Loucy (cell line): Measurements from ENCODE around the gene CEP72.

ENCODE experiments used
- H2AFZ ChIP-seq: fragments of 200-600 bp; sonication (generic); 2 replicates; pipeline ENCODE4 v1.6.0; 2016; ENCODE audit warnings: antibody characterized with exemption, mild to moderate bottlenecking, low read length, moderate library complexity
- H3F3A ChIP-seq: fragments of 200-600 bp; 2 replicates; pipeline ENCODE4 v1.6.0; 2016; ENCODE audit warnings: antibody characterized with exemption, low read depth, mild to moderate bottlenecking
- H3K27me3 ChIP-seq: fragments of 200-600 bp; sonication (generic); 2 replicates; pipeline ENCODE4 v1.6.1; 2014; ENCODE audit warnings: low read length, mild to moderate bottlenecking; ENCODE audit not compliant: insufficient read depth, poor library complexity, severe bottlenecking
- H3K36me3 ChIP-seq: fragments of 200-600 bp; sonication (generic); 2 replicates; pipeline ENCODE4 v1.6.1; 2016; ENCODE audit warnings: low read length; ENCODE audit not compliant: insufficient read depth
- H3K4me1 ChIP-seq: fragments of 200-600 bp; sonication (generic); 2 replicates; pipeline ENCODE4 v1.5.1; 2014; ENCODE audit warnings: low read length, mild to moderate bottlenecking; ENCODE audit not compliant: insufficient read depth, poor library complexity, severe bottlenecking
- H3K4me2 ChIP-seq: fragments of 200-600 bp; sonication (generic); 2 replicates; pipeline ENCODE4 v1.6.0; 2014; ENCODE audit warnings: antibody characterized with exemption, low read length, low read depth, mild to moderate bottlenecking; ENCODE audit not compliant: poor library complexity, severe bottlenecking
- H3K4me3 ChIP-seq: fragments of 200-600 bp; sonication (generic); 2 replicates; pipeline ENCODE4 v1.5.1; 2014; ENCODE audit warnings: low read length, mild to moderate bottlenecking, mixed read lengths; ENCODE audit not compliant: poor library complexity, severe bottlenecking
- H3K79me2 ChIP-seq: fragments of 200-600 bp; sonication (generic); 2 replicates; pipeline ENCODE4 v1.6.1; 2014; ENCODE audit warnings: low read length; ENCODE audit not compliant: insufficient read depth
- H3K9ac ChIP-seq: fragments of 200-600 bp; sonication (generic); 2 replicates; pipeline ENCODE4 v1.6.0; 2014; ENCODE audit warnings: mild to moderate bottlenecking, low read depth, low read length, moderate library complexity; ENCODE audit not compliant: poor library complexity, severe bottlenecking
- H3K9me2 ChIP-seq: fragments of 200-600 bp; sonication (generic); replicated peaks from 2 replicates; pipeline ENCODE4 v1.6.1; 2016; ENCODE audit warnings: low read depth, low read length, mixed read lengths
- H3K9me3 ChIP-seq: fragments of 200-600 bp; sonication (generic); 2 replicates; pipeline ENCODE4 v1.6.1; 2014; ENCODE audit warnings: mild to moderate bottlenecking, antibody characterized with exemption, low read length, low read depth; ENCODE audit not compliant: insufficient read depth
- H4K20me1 ChIP-seq: fragments of 200-600 bp; sonication (generic); 2 replicates; pipeline ENCODE4 v1.6.0; 2014; ENCODE audit warnings: antibody characterized with exemption, low read length, mild to moderate bottlenecking; ENCODE audit not compliant: insufficient read depth, poor library complexity, severe bottlenecking
- CTCF ChIP-seq: fragments of 200-600 bp; sonication (generic); conservative IDR thresholded peaks from 2 replicates; pipeline ENCODE4 v1.5.1; 2014; ENCODE audit warnings: mild to moderate bottlenecking, antibody characterized with exemption, low read length
- EZH2phosphoT487 ChIP-seq: fragments of 200-600 bp; IDR thresholded peaks from 2 replicates; pipeline ENCODE4 v1.6.1; 2018; ENCODE audit warnings: antibody characterized with exemption, mild to moderate bottlenecking, moderate library complexity, borderline replicate concordance

The CEP72 gene

GRCh38 chr5:664994-665360 lies 52.8 kb downstream of the CEP72 start:
- no peaks in the 10 kb centered on the region for H3K9me2 ChIP-seq
- H3K9me3 ChIP-seq = no peaks in the 10 kb centered on the region
- TF ChIP-seq CTCF (no peak), EZH2phosphoT487 (no peak)
- no peaks in the 10 kb centered on the region for H3K27me3 ChIP-seq
- H2AFZ ChIP-seq = no peak overlapping the region
- H3K36me3 ChIP-seq = peaks cover 28% of the 10 kb centered on the region; the same call in 1 of the 2 replicates
- no peaks in the 10 kb centered on the region for H3K79me2 ChIP-seq
- H4K20me1 ChIP-seq = no peaks in the 10 kb centered on the region
- H3K4me2 ChIP-seq = no peak overlapping the region
- no peak overlapping the region for H3K9ac ChIP-seq
- peaks cover 4% of the 10 kb centered on the region; the same call in 1 of the 2 replicates for H3F3A ChIP-seq
- peaks cover 4% of the 10 kb centered on the region for H3K4me1 ChIP-seq
- no peak overlapping the region for H3K4me3 ChIP-seq

GRCh38 chr5:665541-665955 lies 53.4 kb downstream of the CEP72 start:
- H3K36me3 ChIP-seq = peaks cover 28% of the 10 kb centered on the region; the same call in 1 of the 2 replicates
- peaks cover 4% of the 10 kb centered on the region; the same call in 1 of the 2 replicates for H3F3A ChIP-seq

DNA sequence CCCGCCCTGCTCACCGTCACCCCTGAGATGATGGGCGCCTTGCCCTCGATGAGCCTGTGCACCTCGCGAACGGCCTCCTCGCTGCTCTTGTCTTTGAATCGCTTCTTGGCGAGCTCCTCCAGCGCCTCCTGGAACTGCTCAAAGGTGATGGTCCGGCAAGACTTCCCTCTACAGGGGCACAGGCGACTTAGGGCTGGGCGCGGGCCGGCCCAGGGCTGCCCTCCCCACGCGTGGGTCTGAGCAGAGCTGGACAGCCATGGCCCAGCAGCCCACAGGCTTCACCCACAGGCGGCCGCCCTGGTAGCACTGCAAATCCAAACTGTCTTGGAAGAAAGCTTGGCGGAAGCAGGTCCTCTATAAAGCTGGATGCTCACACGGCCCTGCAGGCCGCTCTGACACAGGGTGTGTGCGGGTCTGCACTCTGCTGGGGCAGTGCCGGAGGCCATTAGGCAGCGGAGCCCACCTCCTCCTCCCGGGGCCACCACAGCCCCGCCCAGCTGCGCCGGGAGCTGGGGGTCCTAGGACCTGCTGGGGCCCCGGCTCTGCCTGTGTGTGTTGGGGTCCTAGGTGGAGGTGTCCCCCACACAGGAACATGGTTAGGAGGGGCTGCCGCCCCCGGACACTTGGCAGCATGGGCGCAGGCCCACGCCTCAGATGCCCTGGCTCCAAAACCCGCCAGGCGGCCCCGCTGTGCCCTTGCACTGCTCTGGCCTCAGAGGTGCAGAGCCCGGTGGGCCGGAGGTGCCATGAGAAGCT lies 54.0 kb downstream of the CEP72 start:
- H3K9me2 ChIP-seq = no peaks in the 10 kb centered on the region
- no peak for TF ChIP-seq EZH2phosphoT487
- TF ChIP-seq CTCF = no peak
- no peaks in the 10 kb centered on the region for H3K4me1 ChIP-seq
- no peaks in the 10 kb centered on the region for H3K27me3 ChIP-seq
- no peak overlapping the region for H2AFZ ChIP-seq
- H3K4me2 ChIP-seq = no peak overlapping the region
- peaks cover 4% of the 10 kb centered on the region; the same call in 1 of the 2 replicates for H3F3A ChIP-seq
- no peaks in the 10 kb centered on the region for H3K9me3 ChIP-seq
- no peak overlapping the region for H3K4me3 ChIP-seq
- peaks cover 28% of the 10 kb centered on the region; the same call in 1 of the 2 replicates for H3K36me3 ChIP-seq
- H3K79me2 ChIP-seq = no peaks in the 10 kb centered on the region
- H4K20me1 ChIP-seq = no peaks in the 10 kb centered on the region
- H3K9ac ChIP-seq = no peak overlapping the region

More at GRCh38 chr5:665541-665955, 53.4 kb downstream of the CEP72 start:
- H4K20me1 ChIP-seq = no peaks in the 10 kb centered on the region
- no peaks in the 10 kb centered on the region for H3K9me2 ChIP-seq
- no peaks in the 10 kb centered on the region for H3K4me1 ChIP-seq
- no peaks in the 10 kb centered on the region for H3K27me3 ChIP-seq
- H3K9me3 ChIP-seq = no peaks in the 10 kb centered on the region
- no peak overlapping the region for H3K4me2 ChIP-seq
- no peak for TF ChIP-seq EZH2phosphoT487
- no peak for TF ChIP-seq CTCF
- no peaks in the 10 kb centered on the region for H3K79me2 ChIP-seq
- no peak overlapping the region for H3K4me3 ChIP-seq
- H3K9ac ChIP-seq = no peak overlapping the region
- H2AFZ ChIP-seq = no peak overlapping the region
